CD4-positive, alpha-beta memory T cell (primary cell): ENCODE data around the gene PNLIPRP2. TPM values are rescaled to one million over a fixed set of nuclear protein-coding genes. Genes with fewer than 3 reads are reported as not detected.
A peak's percentile ranks its signal among the peaks of the same experiment; 100 is the strongest.

Source experiments
- CTCF ChIA-PET: fragments of 350-600 bp; sonication (Branson Sonifier 250); formaldehyde crosslinking; loops from one replicate; lab custom pipeline; 2021; ENCODE audit warnings: inconsistent platforms; ENCODE audit not compliant: partially characterized antibody; lab: Charles Lee
- POLR2A ChIA-PET: fragments of 350-600 bp; sonication (Branson Sonifier 250); formaldehyde crosslinking; loops from one replicate; lab custom pipeline; 2021; ENCODE audit not compliant: partially characterized antibody; lab: Charles Lee
- DNase-seq, 5 donors: peaks; one replicate each; pipeline versions ENCODE4 v3.0.0 to v3.0.0-alpha.2; 2020 to 2022; ENCODE audit warnings: mixed read lengths in 1 of 5
- H3K27ac ChIP-seq: one replicate; pipeline ENCODE4 v1.7.0; 2013; ENCODE audit warnings: low read depth, low read length
- H3K27me3 ChIP-seq: 2 replicates; pipeline ENCODE4 v1.7.0; 2013; ENCODE audit warnings: mild to moderate bottlenecking, low read length, moderate library complexity; ENCODE audit not compliant: insufficient read depth
- H3K36me3 ChIP-seq: 2 replicates; pipeline ENCODE4 v1.7.0; 2013; ENCODE audit warnings: mild to moderate bottlenecking, low read length, moderate library complexity; ENCODE audit not compliant: insufficient read depth
- H3K4me1 ChIP-seq: 2 replicates; pipeline ENCODE4 v1.7.0; 2013; ENCODE audit warnings: mild to moderate bottlenecking, low read length, moderate library complexity; ENCODE audit not compliant: insufficient read depth
- H3K4me3 ChIP-seq, 2 donors: one replicate each; pipeline ENCODE4 v1.7.0; 2013; ENCODE audit warnings: low read length in 2 of 2, mild to moderate bottlenecking in 1 of 2
- H3K9me3 ChIP-seq, 2 donors: one replicate each; pipeline ENCODE4 v1.7.0; 2013; ENCODE audit warnings: low read length in 2 of 2, control low read depth in 1 of 2; ENCODE audit not compliant: control insufficient read depth in 1 of 2
- H3K27ac Mint-ChIP-seq, 7 donors: one replicate each; pipeline ENCODE4 v1.8.0; 2020 to 2021; ENCODE audit warnings: mixed read lengths in 7 of 7, mild to moderate bottlenecking in 6 of 7, inconsistent platforms in 3 of 7, moderate library complexity in 3 of 7
- H3K27me3 Mint-ChIP-seq, 2 donors: one replicate each; pipeline ENCODE4 v1.8.0; 2020 to 2021; ENCODE audit warnings: mixed read lengths in 2 of 2
- H3K36me3 Mint-ChIP-seq, 2 donors: one replicate each; pipeline ENCODE4 v1.8.0; 2020 to 2021; ENCODE audit warnings: mixed read lengths in 2 of 2, inconsistent platforms in 1 of 2, mild to moderate bottlenecking in 1 of 2
- H3K4me1 Mint-ChIP-seq, 4 donors: one replicate each; pipeline ENCODE4 v1.8.0; 2020 to 2021; ENCODE audit warnings: mixed read lengths in 4 of 4, mild to moderate bottlenecking in 1 of 4
- H3K4me3 Mint-ChIP-seq, 8 donors: one replicate each; pipeline ENCODE4 v1.8.0; 2020 to 2021; ENCODE audit warnings: mixed read lengths in 8 of 8, mild to moderate bottlenecking in 7 of 8, moderate library complexity in 6 of 8, inconsistent platforms in 3 of 8
- H3K9me3 Mint-ChIP-seq, 8 donors: one replicate each; pipeline ENCODE4 v1.8.0; 2020 to 2021; ENCODE audit warnings: mixed read lengths in 8 of 8, mild to moderate bottlenecking in 5 of 8, inconsistent platforms in 3 of 8, moderate library complexity in 1 of 8
- intact Hi-C: fragments of 100-400 bp; cut with micrococcal nuclease; formaldehyde crosslinking; loops from one replicate; pipeline ENCODE4 v1.15.1; 2023
- polyA plus RNA-seq, 2 donors: library from polyadenylated mRNA; unstranded; fragments of 300-500 nt; fragmentation: Illumina TruSeq; gene quantifications; one replicate each; pipeline ENCODE4 v1.2.3, GENCODE V29; 2021
- total RNA-seq, 2 experiments: library from RNA; stranded (reverse); gene quantifications; one replicate each; pipeline ENCODE4 v1.2.3, GENCODE V29; 2021

Gene PNLIPRP2
- total and polyA plus RNA-seq, 4 experiments from 2014 or later, result not detected

DNA sequence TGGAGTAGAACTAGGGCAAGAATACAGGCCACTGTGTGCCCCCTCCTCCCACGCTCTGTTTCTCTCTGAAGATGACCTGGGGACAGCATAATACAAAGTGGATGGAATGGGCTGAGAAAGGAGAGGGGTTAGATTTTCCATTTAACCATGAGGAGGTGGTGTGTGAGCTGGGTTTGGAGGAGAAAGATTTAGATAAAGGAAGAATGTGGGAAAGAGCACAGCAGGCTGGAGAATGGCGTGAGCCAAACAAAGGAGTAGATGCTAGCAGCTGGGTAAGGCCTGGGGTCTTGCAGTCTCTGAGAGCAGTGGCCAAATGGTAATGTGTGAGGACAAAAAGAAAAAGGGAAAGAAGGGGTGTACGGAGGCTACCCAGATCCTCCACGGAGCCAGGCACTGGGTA is 8.6 kb downstream of the PNLIPRP2 start:
- no peaks in the 10 kb centered on the region for H3K36me3 Mint-ChIP-seq
- Histone ChIP-seq H3K27ac (no peak overlapping the region), H3K27me3 (no peaks in the 10 kb centered on the region), H3K9me3 (no peaks in the 10 kb centered on the region), H3K4me1 (no peaks in the 10 kb centered on the region), H3K4me3 (no peak overlapping the region), H3K36me3 (no peaks in the 10 kb centered on the region)
- H3K4me1 Mint-ChIP-seq, result no peaks in the 10 kb centered on the region
- no peak overlapping the region for H3K27ac Mint-ChIP-seq
- intact Hi-C loops, result no loop called here
- POLR2A ChIA-PET, result no interaction called here
- CTCF ChIA-PET, result interaction anchor here (0.6 kb wide), 1 partner anchor 544 kb away, joined by 3 read pairs; no protein-coding TSS in a partner anchor
- peaks cover 13 to 20% of the 10 kb centered on the region in 2 donors for H3K27me3 Mint-ChIP-seq
- DNase-seq, result no peak
- peaks cover 0 to 2% (median 0%) of the 10 kb centered on the region in 8 donors for H3K9me3 Mint-ChIP-seq
- no peak overlapping the region for H3K4me3 Mint-ChIP-seq

DNA sequence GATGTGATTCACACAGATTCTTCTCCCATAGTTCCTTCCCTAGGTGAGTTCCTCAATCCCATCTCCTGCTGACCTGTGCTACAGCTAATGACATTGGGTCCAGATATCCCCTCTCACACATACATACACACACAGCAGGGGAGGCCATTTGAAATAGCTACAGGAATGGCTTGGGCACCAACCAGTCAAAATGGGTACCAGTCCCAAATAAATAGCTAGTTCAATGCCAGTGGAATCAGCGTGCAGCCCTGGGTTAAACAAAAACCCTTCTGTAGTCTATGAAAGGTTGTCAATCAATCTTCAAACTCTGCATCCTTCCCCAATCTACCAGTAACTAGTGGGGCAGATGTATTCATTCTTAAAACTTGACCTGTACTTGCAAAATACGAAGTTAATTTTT is 9.3 kb downstream of the PNLIPRP2 start:
- H3K27ac ChIP-seq, result no peak overlapping the region
- Mint-ChIP-seq H3K9me3 (peaks cover 0 to 2% (median 0%) of the 10 kb centered on the region in 8 donors), H3K4me3 (no peak overlapping the region), H3K36me3 (no peaks in the 10 kb centered on the region), H3K27me3 (peaks cover 13 to 20% of the 10 kb centered on the region in 2 donors), H3K27ac (no peak overlapping the region), H3K4me1 (no peaks in the 10 kb centered on the region)
- H3K4me1 ChIP-seq, result no peaks in the 10 kb centered on the region
- H3K27me3 ChIP-seq, result no peaks in the 10 kb centered on the region
- CTCF ChIA-PET, result no interaction called here
- H3K36me3 ChIP-seq, result no peaks in the 10 kb centered on the region
- H3K9me3 ChIP-seq, result no peaks in the 10 kb centered on the region
- no peak for DNase-seq
- POLR2A ChIA-PET, result no interaction called here
- H3K4me3 ChIP-seq, result no peak overlapping the region
- intact Hi-C loops, result no loop called here

DNA sequence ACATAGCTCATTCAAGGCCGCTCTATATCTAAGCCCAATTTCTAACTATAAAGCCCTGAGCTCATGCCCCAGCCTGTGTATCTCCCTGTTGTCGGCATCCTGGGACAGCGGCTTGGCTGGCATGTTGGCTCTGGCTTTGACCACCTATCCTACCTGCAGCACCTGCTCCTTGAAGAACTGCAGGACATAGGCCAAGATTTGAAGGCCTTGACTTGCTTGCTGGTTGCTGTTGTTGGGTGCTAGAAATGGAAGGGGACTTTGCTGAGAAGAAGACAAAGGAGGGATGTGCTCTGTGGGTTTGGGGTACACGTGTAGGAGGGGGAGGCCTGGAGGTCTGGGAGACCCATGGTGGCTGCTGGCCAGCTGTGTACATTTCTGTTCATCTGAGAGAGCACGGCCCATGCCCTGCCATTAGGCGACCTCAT is 11.1 kb downstream of the PNLIPRP2 start:
- H3K27ac Mint-ChIP-seq, result no peak overlapping the region
- peaks cover 0 to 3% (median 0%) of the 10 kb centered on the region in 8 donors for H3K9me3 Mint-ChIP-seq
- no peak for DNase-seq
- H3K4me1 Mint-ChIP-seq, result no peaks in the 10 kb centered on the region
- no peak overlapping the region for H3K4me3 Mint-ChIP-seq
- no peaks in the 10 kb centered on the region for H3K27me3 ChIP-seq
- no peak overlapping the region for H3K27ac ChIP-seq
- peaks cover 2 to 13% of the 10 kb centered on the region in 2 donors for H3K27me3 Mint-ChIP-seq
- H3K4me1 ChIP-seq, result no peaks in the 10 kb centered on the region
- intact Hi-C loops, result no loop called here
- ChIA-PET POLR2A (no interaction called here), CTCF (no interaction called here)
- H3K4me3 ChIP-seq, result no peak overlapping the region
- no peaks in the 10 kb centered on the region for H3K36me3 Mint-ChIP-seq
- no peaks in the 10 kb centered on the region for H3K9me3 ChIP-seq
- H3K36me3 ChIP-seq, result no peaks in the 10 kb centered on the region

DNA sequence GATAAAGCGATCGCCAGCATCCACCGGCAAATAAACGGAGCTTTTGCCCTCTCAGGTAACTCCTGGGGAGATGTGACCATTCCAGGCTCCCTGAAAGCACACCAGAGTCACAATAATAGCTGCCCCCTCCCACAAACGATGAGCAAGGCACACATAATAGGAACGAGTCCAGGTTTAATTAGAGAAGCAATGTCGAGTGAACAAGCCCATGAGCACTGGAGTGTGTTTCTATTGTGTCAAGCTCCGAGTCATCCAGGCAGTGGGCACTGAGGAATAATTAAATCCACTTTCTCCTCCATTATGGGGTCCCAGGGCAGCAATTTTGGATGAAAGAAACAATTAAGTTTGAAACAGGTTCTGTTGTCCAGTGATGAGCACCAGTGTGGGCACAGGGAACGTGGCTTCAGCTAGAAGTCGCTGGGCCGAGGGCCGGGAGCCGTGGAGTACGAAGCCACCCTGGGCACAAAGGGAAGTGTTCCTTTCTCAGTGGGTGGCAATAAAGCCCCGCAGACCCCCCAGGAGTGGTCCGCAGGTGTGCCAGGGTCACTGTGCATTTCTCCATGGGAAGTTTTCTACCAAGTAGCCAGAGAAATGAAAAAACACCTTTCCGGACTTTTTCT is 12.0 kb downstream of the PNLIPRP2 start:
- Mint-ChIP-seq H3K27me3 (peaks cover 2 to 13% of the 10 kb centered on the region in 2 donors), H3K4me1 (no peaks in the 10 kb centered on the region), H3K4me3 (no peak overlapping the region), H3K27ac (peak overlapping the region in 1 of 7 donors; percentile 19), H3K9me3 (peaks cover 0 to 3% (median 0%) of the 10 kb centered on the region in 8 donors), H3K36me3 (no peaks in the 10 kb centered on the region)
- no peaks in the 10 kb centered on the region for H3K27me3 ChIP-seq
- H3K4me1 ChIP-seq, result no peaks in the 10 kb centered on the region
- intact Hi-C loops, result no loop called here
- ChIA-PET CTCF (no interaction called here), POLR2A (no interaction called here)
- DNase-seq, result no peak
- no peaks in the 10 kb centered on the region for H3K36me3 ChIP-seq
- no peaks in the 10 kb centered on the region for H3K9me3 ChIP-seq
- H3K27ac ChIP-seq, result no peak overlapping the region
- H3K4me3 ChIP-seq, result no peak overlapping the region

DNA sequence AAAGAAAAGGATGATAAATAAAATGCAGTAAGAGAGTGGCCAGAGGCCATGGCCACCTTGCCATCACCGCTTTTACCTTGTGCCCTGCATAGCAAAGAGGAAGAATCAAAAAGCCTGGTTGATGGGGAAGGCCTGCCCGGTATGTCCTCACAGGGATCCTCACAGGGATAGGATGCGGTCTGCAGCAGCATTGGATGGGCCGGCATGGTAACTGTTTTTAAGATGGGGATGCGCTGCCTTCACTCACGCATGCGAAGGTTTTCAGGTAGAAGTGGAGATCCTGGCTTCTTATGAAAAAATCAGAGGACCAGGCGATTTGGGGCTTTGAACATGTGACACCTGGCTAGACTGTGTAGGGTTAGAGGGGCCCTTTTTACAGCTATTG is 12.5 kb downstream of the PNLIPRP2 start:
- Mint-ChIP-seq H3K27ac (no peak overlapping the region), H3K9me3 (peaks cover 0 to 3% (median 0%) of the 10 kb centered on the region in 8 donors), H3K4me1 (no peaks in the 10 kb centered on the region), H3K27me3 (peaks cover 2 to 13% of the 10 kb centered on the region in 2 donors), H3K36me3 (no peaks in the 10 kb centered on the region), H3K4me3 (no peak overlapping the region)
- Histone ChIP-seq H3K27ac (no peak overlapping the region), H3K4me3 (no peak overlapping the region), H3K36me3 (no peaks in the 10 kb centered on the region), H3K4me1 (no peaks in the 10 kb centered on the region), H3K27me3 (no peaks in the 10 kb centered on the region), H3K9me3 (no peaks in the 10 kb centered on the region)
- POLR2A ChIA-PET, result no interaction called here
- CTCF ChIA-PET, result no interaction called here
- DNase-seq, result no peak
- intact Hi-C loops, result no loop called here

DNA sequence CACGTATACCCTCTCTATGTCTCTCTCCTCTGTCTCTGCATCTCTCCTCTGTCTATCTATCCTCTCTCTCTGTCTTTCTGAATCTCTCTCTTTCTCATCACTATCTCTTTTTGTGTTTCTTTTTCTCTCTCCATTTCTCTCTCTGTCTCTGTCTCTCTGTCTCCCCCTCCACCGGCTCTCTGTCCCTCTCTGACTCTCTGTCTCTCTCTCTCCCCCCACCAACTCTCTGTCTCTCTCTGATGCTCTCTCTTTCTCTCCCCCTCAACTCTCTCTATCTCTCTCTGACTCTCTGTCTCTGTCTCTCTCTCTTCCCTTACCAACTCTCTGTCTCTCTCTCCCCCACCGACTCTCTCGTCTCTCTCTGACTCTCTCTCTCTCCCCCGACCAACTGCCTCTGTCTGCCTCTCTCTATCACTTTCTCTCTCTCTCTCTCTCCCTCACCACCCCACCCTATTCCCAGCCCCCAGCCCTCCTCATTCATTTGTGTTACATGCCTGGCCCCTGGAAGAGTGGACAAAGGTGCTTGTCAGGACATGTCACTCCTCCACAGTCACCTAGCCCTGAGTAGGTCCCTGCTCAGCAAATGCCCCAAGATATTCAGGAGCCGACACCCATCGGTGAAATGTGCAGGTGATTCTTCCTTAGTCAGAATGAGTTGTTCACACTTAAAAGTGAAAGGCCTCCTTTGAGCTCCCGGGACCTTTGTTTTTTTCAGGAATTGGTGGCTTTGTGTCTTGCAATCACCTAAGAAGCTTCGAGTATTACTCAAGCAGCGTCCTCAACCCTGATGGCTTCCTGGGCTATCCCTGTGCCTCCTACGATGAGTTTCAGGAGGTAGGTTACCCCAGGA is 13.6 kb downstream of the PNLIPRP2 start:
- H3K27ac Mint-ChIP-seq, result no peak overlapping the region
- H3K36me3 Mint-ChIP-seq, result no peaks in the 10 kb centered on the region
- H3K4me1 Mint-ChIP-seq, result no peaks in the 10 kb centered on the region
- H3K27me3 Mint-ChIP-seq, result peaks cover 2 to 7% of the 10 kb centered on the region in 2 donors
- Histone ChIP-seq H3K4me3 (no peak overlapping the region), H3K9me3 (no peaks in the 10 kb centered on the region), H3K4me1 (no peaks in the 10 kb centered on the region), H3K27me3 (no peaks in the 10 kb centered on the region), H3K36me3 (no peaks in the 10 kb centered on the region), H3K27ac (no peak overlapping the region)
- H3K4me3 Mint-ChIP-seq, result no peak overlapping the region
- DNase-seq, result no peak
- intact Hi-C loops, result no loop called here
- POLR2A ChIA-PET, result no interaction called here
- CTCF ChIA-PET, result no interaction called here
- H3K9me3 Mint-ChIP-seq, result peaks cover 0 to 3% (median 0%) of the 10 kb centered on the region in 8 donors

DNA sequence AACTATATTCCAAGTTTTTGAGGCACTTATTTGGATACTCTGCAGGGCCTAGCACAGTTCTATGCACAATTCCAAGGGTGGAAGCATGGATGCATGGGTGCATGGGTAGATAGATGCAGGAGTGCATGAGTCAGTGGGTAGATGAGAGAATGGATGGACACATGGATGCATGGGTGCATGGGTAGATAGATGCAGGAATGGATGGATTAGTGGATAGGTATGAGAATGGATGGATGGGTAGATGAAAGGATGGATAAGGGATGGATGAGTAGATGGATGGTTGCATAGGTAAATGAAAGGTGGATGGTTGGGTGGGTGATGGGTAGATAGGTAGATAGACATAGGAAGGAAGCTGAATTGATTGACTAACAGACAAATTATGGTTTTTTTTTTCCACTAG is 15.6 kb downstream of the PNLIPRP2 start:
- H3K9me3 ChIP-seq, result no peaks in the 10 kb centered on the region
- no peaks in the 10 kb centered on the region for H3K27me3 ChIP-seq

More for the DNA sequence above, 15.6 kb downstream of the PNLIPRP2 start:
- intact Hi-C loops, result no loop called here
- ChIA-PET CTCF (no interaction called here), POLR2A (no interaction called here)
- no peaks in the 10 kb centered on the region for H3K36me3 Mint-ChIP-seq
- peaks cover 1 to 4% of the 10 kb centered on the region in 2 donors for H3K27me3 Mint-ChIP-seq
- H3K4me1 Mint-ChIP-seq, result no peaks in the 10 kb centered on the region
- Histone ChIP-seq H3K36me3 (no peaks in the 10 kb centered on the region), H3K4me1 (no peaks in the 10 kb centered on the region), H3K4me3 (no peak overlapping the region), H3K27ac (no peak overlapping the region)
- H3K27ac Mint-ChIP-seq, result peak overlapping the region in 1 of 7 donors; percentile 10
- no peak overlapping the region for H3K4me3 Mint-ChIP-seq
- no peak for DNase-seq
- peaks cover 0 to 6% (median 1%) of the 10 kb centered on the region in 8 donors for H3K9me3 Mint-ChIP-seq
